CD4-positive, alpha-beta T cell treated with Interleukin-4 for 4 hours (primary cell): ENCODE results near the gene VPS37B.
"Not testable (repeated sequence)": the region's sequence is repeated elsewhere in the genome, so short reads cannot be mapped to it uniquely, and the experiment has no call there.

ENCODE experiments used
- DNase-seq: peaks from one replicate; pipeline ENCODE4 v3.0.0-alpha.2; 2020

Gene VPS37B

GRCh38 chr12:122880668-122881067, 15.3 kb downstream of the VPS37B start:
- no peak for DNase-seq

GRCh38 chr12:122880155-122880667, 15.7 kb downstream of the VPS37B start:
- DNase-seq = no peak

- DNase-seq = no peak
Measured at GRCh38 chr12:122878780-122879612, 16.9 kb downstream of the VPS37B start.

- no peak for DNase-seq
Measured at GRCh38 chr12:122876731-122877130, 19.2 kb downstream of the VPS37B start.

- not testable (repeated sequence) for DNase-seq
Measured at GRCh38 chr12:122876281-122876680, 19.6 kb downstream of the VPS37B start.

- DNase-seq = no peak
Measured at GRCh38 chr12:122875590-122876220, 20.2 kb downstream of the VPS37B start.

GRCh38 chr12:122874081-122874480, 21.8 kb downstream of the VPS37B start:
- no peak for DNase-seq

GRCh38 chr12:122873540-122873939, 22.4 kb downstream of the VPS37B start:
- no peak for DNase-seq

- DNase-seq = no peak
Measured at GRCh38 chr12:122872815-122873361, 23.0 kb downstream of the VPS37B start.

GRCh38 chr12:122871851-122872780, 23.8 kb downstream of the VPS37B start:
- DNase-seq = peak; percentile 58

GRCh38 chr12:122870867-122871664, 24.9 kb downstream of the VPS37B start:
- DNase-seq = no peak

- no peak for DNase-seq
Measured at GRCh38 chr12:122870163-122870842, 25.6 kb downstream of the VPS37B start.

GRCh38 chr12:122869207-122869973, 26.5 kb downstream of the VPS37B start:
- DNase-seq = no peak

GRCh38 chr12:122868471-122869177, 27.3 kb downstream of the VPS37B start:
- DNase-seq = no peak

- no peak for DNase-seq
Measured at GRCh38 chr12:122867691-122868461, 28.0 kb downstream of the VPS37B start.

GRCh38 chr12:122866950-122867607, 28.8 kb downstream of the VPS37B start:
- no peak for DNase-seq

- no peak for DNase-seq
Measured at GRCh38 chr12:122866379-122866778, 29.5 kb downstream of the VPS37B start.
